ENCODE results near the gene TAS2R1. TPM values are rescaled to one million over a fixed set of nuclear protein-coding genes. Genes with fewer than 3 reads are reported as not detected.

The TAS2R1 gene
- not detected for total RNA-seq

GRCh38 chr5:9630251-9630650 lies at the start of gene TAS2R1:
Gene TAS2R1, minus strand, starts transcription at chr5:9630351. Its CDS starts 319 bp downstream, at chr5:9630032.
- DNase-seq (ENCODE audit: low spot score), result no peak
- no peak for ATAC-seq

- ATAC-seq (no peak), DNase-seq (ENCODE audit: low spot score) (no peak)
Observed at GRCh38 chr5:9670371-9670770, 40.2 kb upstream of the TAS2R1 start.

DNA sequence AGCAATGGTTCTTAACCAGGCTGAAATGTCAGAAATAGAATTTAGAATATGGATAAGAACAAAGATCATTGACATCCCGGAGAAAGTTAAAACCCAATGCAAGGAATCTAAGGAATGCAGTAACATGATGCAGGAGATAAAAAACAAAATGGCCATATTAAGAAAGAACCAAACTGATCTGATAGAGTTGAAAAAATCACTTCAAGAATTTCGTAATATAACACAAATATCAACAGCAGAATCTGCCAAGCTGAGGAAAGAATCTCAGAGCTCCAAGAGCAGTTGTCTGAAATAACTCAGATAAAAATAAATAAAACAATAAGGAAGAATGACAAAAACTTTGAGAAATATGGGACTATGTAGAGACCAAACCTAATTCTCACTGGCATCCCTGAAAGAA lies 37.8 kb upstream of the TAS2R1 start:
- DNase-seq (ENCODE audit: low spot score) (no peak), ATAC-seq (no peak)

- no peak for DNase-seq (ENCODE audit: low spot score)
- no peak for ATAC-seq
Observed at GRCh38 chr5:9663891-9664290, 33.7 kb upstream of the TAS2R1 start.

DNA sequence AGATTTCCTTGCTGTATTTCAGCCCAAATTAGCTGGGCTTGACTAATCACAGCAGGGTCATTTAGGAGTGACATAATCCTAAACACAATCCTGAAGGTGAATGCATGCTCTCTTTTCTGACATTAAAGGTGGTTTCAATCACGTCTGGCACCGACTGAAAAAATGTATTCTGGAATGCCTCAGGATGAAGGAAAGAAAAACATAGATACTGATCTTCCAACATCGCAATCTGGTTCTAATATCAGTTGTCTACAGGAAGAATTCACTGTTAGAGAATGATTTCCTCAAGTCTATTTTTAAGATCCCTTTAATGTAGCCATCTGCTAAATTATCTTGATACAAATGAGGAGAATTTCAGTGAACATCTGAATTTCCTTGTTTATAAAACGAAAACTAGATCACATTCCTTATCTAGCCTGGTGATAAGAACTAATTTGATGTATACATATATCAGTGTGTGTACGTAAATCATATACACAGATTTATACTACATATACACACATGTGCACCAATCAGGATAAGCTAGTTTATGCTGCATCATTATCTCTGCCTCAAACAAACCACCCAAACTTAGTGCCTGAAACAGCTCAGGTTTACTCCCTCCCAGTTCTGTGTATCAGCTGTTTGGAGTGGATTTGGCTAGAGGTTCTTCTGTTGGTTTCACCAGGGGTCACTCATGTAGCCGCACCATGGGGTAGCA lies 31.3 kb upstream of the TAS2R1 start:
- DNase-seq (ENCODE audit: low spot score) (no peak), ATAC-seq (no peak)

DNA sequence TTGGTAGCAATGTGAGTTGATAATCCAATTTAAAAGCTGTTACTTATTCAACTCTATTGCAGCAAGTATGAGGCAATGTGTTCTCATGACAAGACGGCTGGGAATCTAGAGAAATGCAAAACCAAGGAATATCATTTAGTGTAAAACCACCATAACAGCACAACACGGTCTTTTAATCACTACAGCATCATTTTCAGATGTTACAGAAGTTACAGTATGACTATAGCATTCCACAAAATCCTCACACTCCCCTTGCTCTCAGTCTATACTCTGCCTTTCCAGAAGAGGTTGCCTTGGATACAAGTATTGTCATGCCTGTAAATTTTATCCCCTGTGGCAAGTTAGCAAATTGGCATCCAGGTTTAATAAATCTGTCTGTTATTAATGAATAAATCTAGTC lies 28.6 kb upstream of the TAS2R1 start:
- ATAC-seq, result no peak
- DNase-seq (ENCODE audit: low spot score), result no peak

GRCh38 chr5:9657819-9658218 lies 27.7 kb upstream of the TAS2R1 start:
- no peak for DNase-seq (ENCODE audit: low spot score)
- ATAC-seq, result no peak

DNA sequence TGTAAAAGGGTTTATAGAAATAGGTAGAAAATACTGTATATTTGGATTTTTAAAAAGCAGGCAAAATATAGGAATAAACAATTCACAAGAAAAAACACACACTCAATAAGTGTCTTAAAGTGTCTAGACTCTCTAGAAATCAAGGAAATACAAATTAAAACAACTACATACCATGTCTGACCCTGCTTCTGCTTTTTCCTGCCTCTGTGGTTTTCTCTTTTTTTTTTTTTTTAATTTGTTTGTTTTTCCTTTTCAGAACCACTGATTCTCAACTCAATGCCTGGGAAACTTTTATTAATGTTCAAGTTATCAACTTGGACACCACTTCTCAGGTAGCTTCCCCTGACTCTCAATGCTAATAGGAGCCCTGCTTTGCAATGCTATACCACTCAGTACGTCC lies 25.5 kb upstream of the TAS2R1 start:
- no peak for ATAC-seq
- no peak for DNase-seq (ENCODE audit: low spot score)

GRCh38 chr5:9654886-9655285 lies 24.7 kb upstream of the TAS2R1 start:
- ATAC-seq, result no peak
- no peak for DNase-seq (ENCODE audit: low spot score)

- ATAC-seq (no peak), DNase-seq (ENCODE audit: low spot score) (no peak)
Observed at GRCh38 chr5:9653811-9654210, 23.7 kb upstream of the TAS2R1 start.

DNA sequence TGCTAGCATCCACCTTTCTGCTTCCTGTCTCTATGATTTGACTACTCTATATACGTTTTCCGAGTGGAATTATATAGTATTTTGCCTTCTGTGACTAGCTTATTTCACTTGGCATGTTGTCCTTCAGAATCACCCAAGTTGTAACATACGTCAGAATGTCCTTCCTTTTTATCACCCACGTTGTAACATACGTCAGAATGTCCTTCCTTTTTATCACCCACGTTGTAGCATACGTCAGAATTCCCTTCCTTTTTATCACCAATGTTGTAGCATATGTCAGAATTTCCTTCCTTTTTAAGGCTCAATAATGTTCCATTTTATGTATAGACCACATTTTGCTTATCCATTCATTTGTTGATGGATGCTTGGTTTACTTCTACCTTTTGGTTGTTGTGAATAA lies 22.9 kb upstream of the TAS2R1 start:
- DNase-seq (ENCODE audit: low spot score) (no peak), ATAC-seq (no peak)

- DNase-seq (ENCODE audit: low spot score), result no peak
- no peak for ATAC-seq
Observed at GRCh38 chr5:9652295-9652694, 22.1 kb upstream of the TAS2R1 start.

DNA sequence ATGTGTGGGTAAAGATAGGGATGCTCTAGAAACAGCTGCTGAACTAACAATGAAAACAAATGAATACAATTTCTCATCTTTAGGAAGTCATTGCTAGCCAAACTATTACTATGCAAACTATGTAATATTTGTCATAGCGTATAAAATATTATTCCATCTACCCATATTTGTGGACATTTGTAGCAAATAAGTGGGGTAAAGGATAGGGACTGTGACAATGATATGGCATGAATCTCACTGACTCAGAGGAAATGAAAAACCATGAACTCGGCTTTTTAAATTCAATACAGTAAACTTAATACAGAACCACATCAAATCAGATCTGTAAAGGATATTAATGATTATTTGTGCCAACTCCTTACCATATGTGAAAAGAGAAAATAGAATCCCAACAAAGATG lies 16.7 kb upstream of the TAS2R1 start:
- DNase-seq (ENCODE audit: low spot score) (no peak), ATAC-seq (no peak)

- DNase-seq (ENCODE audit: low spot score), result no peak
- ATAC-seq, result no peak
Observed at GRCh38 chr5:9644630-9645029, 14.5 kb upstream of the TAS2R1 start.

GRCh38 chr5:9642621-9643020 lies 12.5 kb upstream of the TAS2R1 start:
- ATAC-seq, result no peak
- no peak for DNase-seq (ENCODE audit: low spot score)

GRCh38 chr5:9641806-9642355 lies 11.7 kb upstream of the TAS2R1 start:
- ATAC-seq, result no peak
- no peak for DNase-seq (ENCODE audit: low spot score)

GRCh38 chr5:9632495-9632894 lies 2.3 kb upstream of the TAS2R1 start:
- DNase-seq (ENCODE audit: low spot score) (no peak), ATAC-seq (no peak)

DNA sequence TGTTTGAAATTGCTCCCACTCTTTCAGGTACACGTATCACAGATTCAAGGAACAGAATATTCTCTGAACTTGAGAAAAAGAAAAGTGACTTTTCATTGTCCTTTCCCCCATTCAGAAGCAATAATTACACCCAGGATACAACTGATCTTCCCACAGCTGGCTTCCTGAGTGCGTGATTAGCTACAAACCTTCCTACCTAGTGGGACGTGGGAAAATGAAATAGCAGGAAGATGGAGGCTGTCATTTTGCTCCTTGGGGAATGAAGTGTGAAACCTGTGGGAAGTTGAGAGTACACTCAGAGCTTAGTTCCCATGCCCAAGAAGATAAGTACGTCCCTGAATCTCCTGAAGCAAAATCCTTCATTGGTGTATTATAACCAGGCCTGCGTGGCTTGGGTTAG lies 2.6 kb downstream of the TAS2R1 start:
- no peak for DNase-seq (ENCODE audit: low spot score)
- no peak for ATAC-seq

GRCh38 chr5:9626955-9627354 lies 3.2 kb downstream of the TAS2R1 start:
- no peak for ATAC-seq

GRCh38 chr5:9625731-9626130 lies 4.4 kb downstream of the TAS2R1 start:
- DNase-seq (ENCODE audit: low spot score) (no peak), ATAC-seq (no peak)

More at GRCh38 chr5:9626955-9627354, 3.2 kb downstream of the TAS2R1 start:
- no peak for DNase-seq (ENCODE audit: low spot score)

DNA sequence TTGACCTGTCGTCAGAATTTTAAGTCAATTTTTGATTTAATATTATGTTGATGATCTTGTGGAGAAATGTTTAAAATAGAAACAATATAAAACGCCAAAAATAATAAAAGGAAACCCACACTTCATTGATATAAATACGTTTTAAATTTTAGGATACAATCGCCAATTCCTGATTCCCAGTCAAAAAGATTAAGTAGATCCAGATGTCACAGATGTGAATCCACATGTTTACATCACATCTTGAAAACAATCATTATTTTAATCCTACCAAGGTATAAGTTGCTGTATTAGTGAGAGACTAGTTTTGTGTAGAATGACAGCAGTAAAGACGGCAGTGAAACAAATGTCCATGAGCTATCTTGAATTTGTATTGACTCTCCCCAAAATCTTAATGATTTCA lies 4.9 kb downstream of the TAS2R1 start:
- DNase-seq (ENCODE audit: low spot score), result no peak
- ATAC-seq, result no peak

DNA sequence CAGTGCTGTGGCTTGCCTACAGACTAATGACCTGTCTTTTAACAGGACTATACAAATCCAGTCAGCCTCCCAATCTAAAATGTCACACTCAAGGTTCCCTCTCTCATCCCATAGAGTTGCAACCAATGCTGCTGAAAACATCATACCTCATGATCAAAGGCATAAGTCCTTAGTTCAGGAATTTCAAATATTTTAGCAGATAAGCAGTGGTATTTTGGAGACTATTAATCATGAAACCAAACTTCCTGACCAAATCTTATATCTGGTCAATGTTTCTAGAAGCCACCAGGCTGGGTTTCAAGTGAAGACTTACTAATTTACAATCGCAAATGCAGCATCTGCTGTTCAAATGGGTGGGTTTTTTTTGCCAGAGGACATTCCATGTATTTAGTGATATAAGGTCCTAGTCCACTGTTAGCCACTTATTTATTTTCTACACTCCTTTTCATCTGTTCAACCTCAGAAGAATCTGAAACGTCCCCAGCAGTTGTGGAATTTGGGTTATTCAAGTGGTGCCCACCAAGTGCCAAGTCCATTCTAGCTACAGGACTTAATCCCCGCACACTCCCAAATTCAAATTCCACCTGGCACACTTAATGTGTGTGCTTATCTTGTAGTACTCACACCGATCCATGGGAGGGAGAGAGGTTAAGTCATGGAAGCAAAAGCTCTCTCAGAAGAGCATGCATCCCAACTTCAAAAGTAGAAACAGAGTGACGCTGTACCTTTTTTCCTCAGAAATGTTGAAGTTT lies 5.8 kb downstream of the TAS2R1 start:
- ATAC-seq (no peak), DNase-seq (ENCODE audit: low spot score) (no peak)

Data from left lobe of liver (tissue), 2 donors.